Breast epithelium (tissue), 4 donors: Measurements from ENCODE around the gene CFAP58. TPM values are rescaled to one million over a fixed set of nuclear protein-coding genes. Genes with fewer than 3 reads are reported as not detected.

ENCODE experiments used
- DNase-seq, 2 donors: peaks; one replicate each; pipeline ENCODE4 v3.0.0-alpha.2; 2019; ENCODE audit warnings: low spot score in 2 of 2
- H3K27ac ChIP-seq, 2 donors: fragments of 200-600 bp; sonication (generic) in 1 of 2; one replicate each; pipeline ENCODE4 v1.5.1; 2016 to 2019; ENCODE audit warnings: mild to moderate bottlenecking in 1 of 2
- H3K27me3 ChIP-seq, 2 donors: fragments of 200-600 bp; sonication (generic) in 1 of 2; one replicate each; pipeline versions ENCODE4 v1.5.1 to v1.6.0; 2017 to 2019; ENCODE audit warnings: control low read depth in 1 of 2, mild to moderate bottlenecking in 1 of 2
- H3K36me3 ChIP-seq: fragments of 200-600 bp; one replicate; pipeline ENCODE4 v1.5.1; 2019
- H3K4me1 ChIP-seq, 2 donors: fragments of 200-600 bp; sonication (generic); one replicate each; pipeline ENCODE4 v1.5.1; 2016 to 2019; ENCODE audit warnings: control low read depth in 1 of 2
- H3K4me3 ChIP-seq, 3 donors: fragments of 200-600 bp; sonication (generic); 1 replicate in 2 of 3; 2 replicates in 1 of 3; pipeline ENCODE4 v1.5.1; 2016 to 2019; ENCODE audit warnings: mild to moderate bottlenecking in 3 of 3, moderate library complexity in 2 of 3
- H3K9me3 ChIP-seq, 2 donors: fragments of 200-600 bp; sonication (generic) in 1 of 2; one replicate each; pipeline ENCODE4 v1.5.1; 2016 to 2019; ENCODE audit warnings: control low read depth in 1 of 2
- POLR2A ChIP-seq: fragments of 450-650 bp; IDR thresholded peaks from one replicate; pipeline ENCODE4 v1.6.1; 2016; ENCODE audit warnings: antibody characterized with exemption, mild to moderate bottlenecking, moderate library complexity
- POLR2AphosphoS5 ChIP-seq, 3 donors: sonication (generic); formaldehyde crosslinking; IDR thresholded peaks; one replicate each; pipeline ENCODE4 v1.6.1; 2017; ENCODE audit warnings: antibody characterized with exemption in 3 of 3
- intact Hi-C: fragments of 100-400 bp; cut with DNase I; formaldehyde crosslinking; loops from one replicate; pipeline ENCODE4 v1.15.1; 2023; ENCODE audit warnings: low total_unique reads
- total RNA-seq, 3 donors: library from RNA; depleted of rRNA; stranded (reverse); fragments of >200 nt; gene quantifications; one replicate each; pipeline ENCODE4 v1.1.0, GENCODE V29; 2016
- TF ChIP-seq, protein P1 (sequence below), 3 donors: fragments of 450-650 bp; IDR thresholded peaks; one replicate each; pipeline ENCODE4 v1.5.1; 2016 to 2017; ENCODE audit warnings: antibody characterized with exemption in 3 of 3, mild to moderate bottlenecking in 3 of 3, moderate library complexity in 3 of 3

Gene CFAP58
- total RNA-seq, 3 donors from 2014 or later, result 0.16 to 0.98 (median 0.88) TPM

DNA sequence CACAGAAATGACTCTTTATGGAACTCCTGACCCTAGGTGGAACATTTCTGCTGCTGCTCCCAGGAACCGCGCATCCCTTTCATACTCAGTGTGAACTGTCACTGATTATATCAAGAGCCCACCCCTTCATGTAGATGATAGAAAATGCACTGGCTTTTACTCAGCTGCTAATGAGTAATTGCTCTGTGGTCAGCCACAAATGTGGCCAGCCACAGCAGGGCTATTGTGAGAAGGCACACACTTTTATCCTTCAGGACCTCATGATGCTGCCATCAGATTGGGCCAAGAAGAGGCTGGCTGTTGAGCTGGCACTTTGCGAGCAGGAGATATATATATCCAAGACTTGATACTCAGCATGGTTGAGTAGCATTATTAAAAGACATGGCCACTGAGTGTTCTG is 124.7 kb downstream of the CFAP58 start:
- Histone ChIP-seq H3K4me3 (no peak overlapping the region), H3K9me3 (no peaks in the 10 kb centered on the region), H3K27me3 (no peaks in the 10 kb centered on the region), H3K36me3 (no peaks in the 10 kb centered on the region), H3K4me1 (no peaks in the 10 kb centered on the region), H3K27ac (no peak overlapping the region)
- intact Hi-C loops, result no loop called here
- TF ChIP-seq POLR2AphosphoS5 (IDR thresholded peaks at IDR 0.05), result no peak
- no peak for DNase-seq

DNA sequence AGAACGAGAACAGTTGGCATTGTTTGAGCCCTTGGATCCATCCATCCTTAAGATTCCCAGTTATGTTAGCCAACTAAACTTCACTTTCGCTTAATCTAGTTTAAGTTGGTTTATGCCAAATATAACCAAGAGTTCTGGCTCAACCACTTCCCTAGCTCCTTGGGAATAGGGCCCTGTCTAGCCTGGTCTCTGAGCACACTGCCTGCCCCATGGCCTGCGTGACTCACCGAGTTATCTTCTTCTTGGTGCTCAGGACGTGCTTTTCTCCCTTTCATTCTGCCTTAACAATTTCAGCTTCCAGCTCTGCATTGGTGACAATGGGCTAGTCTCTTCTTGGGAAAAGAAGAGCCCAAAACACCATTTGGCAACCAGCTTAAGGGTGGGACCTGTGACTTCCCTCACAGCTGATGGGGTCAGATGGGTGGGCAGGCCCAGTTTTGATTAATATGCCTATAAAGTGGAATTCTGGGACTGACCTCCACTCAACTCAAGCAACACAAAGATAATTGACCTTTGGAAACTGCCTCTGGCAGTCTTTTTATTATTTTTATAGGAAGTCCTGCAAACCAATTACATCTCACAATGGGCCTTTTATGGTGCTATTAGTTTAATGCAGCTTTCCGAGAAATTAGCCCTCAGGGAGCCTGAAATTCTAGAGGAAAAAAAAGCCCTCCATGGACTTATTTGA is 126.4 kb downstream of the CFAP58 start:
- Histone ChIP-seq H3K4me1 (no peaks in the 10 kb centered on the region), H3K9me3 (no peaks in the 10 kb centered on the region), H3K36me3 (no peaks in the 10 kb centered on the region), H3K4me3 (no peak overlapping the region), H3K27ac (peak overlapping the region; percentile 3 to 7), H3K27me3 (no peaks in the 10 kb centered on the region)
- DNase-seq, result no peak
- TF ChIP-seq POLR2A (no peak), POLR2AphosphoS5 (IDR thresholded peaks at IDR 0.05) (no peak)
- TF ChIP-seq, protein P1, sequence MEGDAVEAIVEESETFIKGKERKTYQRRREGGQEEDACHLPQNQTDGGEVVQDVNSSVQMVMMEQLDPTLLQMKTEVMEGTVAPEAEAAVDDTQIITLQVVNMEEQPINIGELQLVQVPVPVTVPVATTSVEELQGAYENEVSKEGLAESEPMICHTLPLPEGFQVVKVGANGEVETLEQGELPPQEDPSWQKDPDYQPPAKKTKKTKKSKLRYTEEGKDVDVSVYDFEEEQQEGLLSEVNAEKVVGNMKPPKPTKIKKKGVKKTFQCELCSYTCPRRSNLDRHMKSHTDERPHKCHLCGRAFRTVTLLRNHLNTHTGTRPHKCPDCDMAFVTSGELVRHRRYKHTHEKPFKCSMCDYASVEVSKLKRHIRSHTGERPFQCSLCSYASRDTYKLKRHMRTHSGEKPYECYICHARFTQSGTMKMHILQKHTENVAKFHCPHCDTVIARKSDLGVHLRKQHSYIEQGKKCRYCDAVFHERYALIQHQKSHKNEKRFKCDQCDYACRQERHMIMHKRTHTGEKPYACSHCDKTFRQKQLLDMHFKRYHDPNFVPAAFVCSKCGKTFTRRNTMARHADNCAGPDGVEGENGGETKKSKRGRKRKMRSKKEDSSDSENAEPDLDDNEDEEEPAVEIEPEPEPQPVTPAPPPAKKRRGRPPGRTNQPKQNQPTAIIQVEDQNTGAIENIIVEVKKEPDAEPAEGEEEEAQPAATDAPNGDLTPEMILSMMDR (IDR thresholded peaks at IDR 0.05), result no peak
- intact Hi-C loops, result no loop called here

DNA sequence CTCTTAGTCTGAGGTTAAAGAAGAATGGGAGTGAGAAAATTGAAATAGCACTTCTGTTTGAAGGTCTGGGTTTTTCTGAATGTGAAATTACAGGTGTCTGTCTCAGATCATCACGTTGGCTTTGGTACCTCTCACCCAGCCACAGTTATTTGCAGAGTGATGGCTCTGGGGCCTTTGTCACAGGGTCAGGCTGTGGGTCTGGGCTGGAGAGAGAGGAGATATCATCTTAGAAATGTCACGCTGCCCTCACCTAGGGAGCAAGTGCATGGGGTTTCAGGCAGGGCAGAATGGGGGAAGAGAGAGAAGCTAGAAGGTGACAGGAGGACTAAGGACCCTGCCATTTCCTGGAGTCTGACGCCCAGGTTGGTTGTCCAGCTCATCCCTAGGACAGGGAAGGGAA is 127.2 kb downstream of the CFAP58 start:
- Histone ChIP-seq H3K9me3 (no peaks in the 10 kb centered on the region), H3K4me3 (no peak overlapping the region), H3K36me3 (no peaks in the 10 kb centered on the region), H3K4me1 (no peaks in the 10 kb centered on the region), H3K27me3 (no peaks in the 10 kb centered on the region), H3K27ac (peak overlapping the region; percentile 7 to 43)
- no peak for TF ChIP-seq POLR2A
- DNase-seq, result no peak
- intact Hi-C loops, result no loop called here

DNA sequence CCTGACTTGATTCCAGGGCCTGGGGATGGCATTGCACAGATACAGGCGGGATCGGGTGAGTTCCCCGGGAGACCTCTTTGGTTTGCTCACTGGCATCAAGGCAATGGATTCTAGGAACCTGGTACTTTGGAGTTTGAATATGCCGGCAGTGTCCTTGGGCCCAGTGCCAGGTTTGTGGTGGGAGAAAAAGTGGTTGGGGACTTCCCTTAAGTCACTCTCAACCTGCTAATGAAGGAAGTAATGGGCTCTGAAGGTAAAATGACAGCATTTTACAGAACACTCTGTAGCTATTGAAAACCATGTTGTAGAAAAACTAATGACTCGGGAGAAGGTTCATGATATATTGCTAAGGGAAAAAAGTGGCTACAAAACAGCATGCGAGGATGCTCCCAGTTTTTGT is 129.9 kb downstream of the CFAP58 start:
- H3K36me3 ChIP-seq, result no peaks in the 10 kb centered on the region
- no peak overlapping the region for H3K4me3 ChIP-seq
- TF ChIP-seq POLR2AphosphoS5 (IDR thresholded peaks at IDR 0.05) (no peak), POLR2A (no peak)
- H3K27ac ChIP-seq, result no peak overlapping the region
- intact Hi-C loops, result no loop called here
- no peaks in the 10 kb centered on the region for H3K9me3 ChIP-seq
- DNase-seq, result no peak
- H3K27me3 ChIP-seq, result no peaks in the 10 kb centered on the region
- no peaks in the 10 kb centered on the region for H3K4me1 ChIP-seq

DNA sequence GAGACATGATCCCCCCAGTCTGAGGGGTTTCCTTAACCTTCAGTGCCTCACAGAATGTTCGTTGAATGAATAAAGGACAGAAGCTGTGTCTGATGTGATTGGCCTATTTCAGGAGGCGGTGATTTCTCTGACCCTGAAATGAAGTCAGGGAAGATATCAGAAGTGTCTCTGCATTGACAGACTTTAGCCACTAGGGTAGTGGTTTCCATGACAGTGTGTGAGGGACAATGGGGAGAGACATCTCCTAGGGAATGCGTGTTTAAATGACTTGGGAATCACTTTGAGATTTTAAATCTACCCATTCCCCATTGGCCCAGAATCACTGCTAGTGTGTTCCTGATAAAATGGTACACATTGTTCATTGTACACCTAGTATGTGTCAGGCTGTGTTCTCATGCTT is 132.0 kb downstream of the CFAP58 start:
- no peak overlapping the region for H3K4me3 ChIP-seq
- TF ChIP-seq, protein P1 (IDR thresholded peaks at IDR 0.05), result no peak
- TF ChIP-seq POLR2AphosphoS5 (IDR thresholded peaks at IDR 0.05) (no peak), POLR2A (no peak)
- no peaks in the 10 kb centered on the region for H3K36me3 ChIP-seq
- no peaks in the 10 kb centered on the region for H3K4me1 ChIP-seq
- H3K27me3 ChIP-seq, result no peaks in the 10 kb centered on the region
- no peaks in the 10 kb centered on the region for H3K9me3 ChIP-seq
- no peak overlapping the region for H3K27ac ChIP-seq
- DNase-seq, result no peak
- intact Hi-C loops, result no loop called here

DNA sequence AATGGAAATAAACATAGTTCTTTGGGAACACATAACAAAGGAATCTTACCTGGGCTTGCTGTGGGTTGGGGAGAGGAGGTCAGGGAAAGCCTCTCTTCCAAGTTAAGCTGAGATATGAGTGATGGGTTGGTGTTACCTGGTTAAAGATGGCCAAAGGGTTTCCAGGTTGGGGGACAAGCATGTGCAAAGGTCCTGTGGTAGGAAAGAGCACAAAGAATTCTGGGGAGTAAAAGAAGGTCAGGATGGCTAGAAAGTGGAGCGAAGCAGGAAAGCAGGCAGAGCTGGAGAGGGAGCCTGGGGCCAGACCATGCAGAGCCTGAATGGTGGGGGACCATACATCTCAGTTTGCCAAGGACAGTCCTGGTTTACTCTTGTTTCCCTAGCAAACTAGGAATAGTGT is 133.2 kb downstream of the CFAP58 start:
- intact Hi-C loops, result no loop called here
- Histone ChIP-seq H3K27me3 (no peaks in the 10 kb centered on the region), H3K27ac (no peak overlapping the region), H3K9me3 (no peaks in the 10 kb centered on the region), H3K36me3 (no peaks in the 10 kb centered on the region), H3K4me3 (no peak overlapping the region), H3K4me1 (no peaks in the 10 kb centered on the region)
- TF ChIP-seq, protein P1 (IDR thresholded peaks at IDR 0.05), result no peak
- no peak for TF ChIP-seq POLR2A
- no peak for TF ChIP-seq POLR2AphosphoS5 (IDR thresholded peaks at IDR 0.05)
- no peak for DNase-seq
